Endodermal cell (in vitro differentiated cells): ENCODE measurements around the gene PPFIA2. TPM values are rescaled to one million over a fixed set of nuclear protein-coding genes. Genes with fewer than 3 reads are reported as not detected.

Experiments
- DNase-seq: peaks from one replicate; pipeline ENCODE4 v3.0.0-alpha.2; 2017
- H3K27ac ChIP-seq: 2 replicates; pipeline ENCODE4 v1.5.1; 2013; ENCODE audit warnings: mild to moderate bottlenecking, low read depth, low read length, moderate library complexity
- H3K27me3 ChIP-seq: 2 replicates; pipeline ENCODE4 v1.6.1; 2013; ENCODE audit warnings: mild to moderate bottlenecking, low read length, moderate library complexity; ENCODE audit not compliant: insufficient read depth, control insufficient read depth, poor library complexity, severe bottlenecking
- H3K36me3 ChIP-seq: 2 replicates; pipeline ENCODE4 v1.7.0; 2013; ENCODE audit warnings: mild to moderate bottlenecking, low read length, moderate library complexity; ENCODE audit not compliant: control insufficient read depth, insufficient read depth
- H3K4me1 ChIP-seq: one replicate; pipeline ENCODE4 v1.7.0; 2013; ENCODE audit warnings: low read length; ENCODE audit not compliant: control insufficient read depth, insufficient read depth
- H3K4me3 ChIP-seq: 2 replicates; pipeline ENCODE4 v1.5.1; 2013; ENCODE audit warnings: mild to moderate bottlenecking, low read length, moderate library complexity
- H3K9ac ChIP-seq: 2 replicates; pipeline ENCODE4 v1.6.1; 2013; ENCODE audit warnings: mild to moderate bottlenecking, low read length, moderate library complexity; ENCODE audit not compliant: poor library complexity, severe bottlenecking; ENCODE audit errors: extremely low read depth
- H3K9me3 ChIP-seq: 2 replicates; pipeline ENCODE4 v1.6.1; 2013; ENCODE audit warnings: mild to moderate bottlenecking, low read length, moderate library complexity; ENCODE audit not compliant: control insufficient read depth
- H3K27ac Mint-ChIP-seq: 2 replicates; pipeline ENCODE4 v1.8.0; 2020; ENCODE audit warnings: mixed read lengths
- H3K27me3 Mint-ChIP-seq: 2 replicates; pipeline ENCODE4 v1.8.0; 2021; ENCODE audit warnings: mild to moderate bottlenecking, mixed read lengths; ENCODE audit not compliant: insufficient read depth
- H3K36me3 Mint-ChIP-seq: 2 replicates; pipeline ENCODE4 v1.8.0; 2020; ENCODE audit warnings: low read depth, mixed read lengths
- H3K4me1 Mint-ChIP-seq: 2 replicates; pipeline ENCODE4 v1.8.0; 2020; ENCODE audit warnings: mixed read lengths
- H3K4me3 Mint-ChIP-seq: 2 replicates; pipeline ENCODE4 v1.8.0; 2020; ENCODE audit warnings: mild to moderate bottlenecking, moderate library complexity, mixed read lengths
- H3K9me3 Mint-ChIP-seq: 2 replicates; pipeline ENCODE4 v1.8.0; 2020; ENCODE audit warnings: mild to moderate bottlenecking, mixed read lengths
- WGBS, 2 experiments: methylation state at CpG; one replicate each; pipeline versions ENCODE4 v1.1.5 to v1.1.7; 2013; ENCODE audit warnings: missing lambda C conversion rate in 2 of 2, mixed read lengths in 1 of 2; ENCODE audit not compliant: insufficient coverage in 1 of 2, insufficient read length in 1 of 2; 5-methylcytosine and 5-hydroxymethylcytosine counted together
- total RNA-seq, 2 donors: library from RNA; stranded (reverse); fragmentation: NEBNext Ultra II Directional in 1 of 2; extraction: Animal tissue kit (Norgen Biotek cat#: 25700) in 1 of 2; gene quantifications; 2 replicates in 1 of 2; 3 replicates in 1 of 2; pipeline ENCODE4 v1.2.1, GENCODE V29; 2021
- TF ChIP-seq, protein P1 (sequence below): fragments of 200-600 bp; sonication (generic); conservative IDR thresholded peaks from 2 replicates; pipeline ENCODE4 v1.5.0; 2021; ENCODE audit warnings: antibody characterized with exemption, mild to moderate bottlenecking

PPFIA2 gene
- total RNA-seq, 2 donors from 2014 or later: 1.2 TPM; not detected in 1

- Histone ChIP-seq H3K27ac (no peak overlapping the region), H3K4me3 (no peak overlapping the region), H3K36me3 (no peaks in the 10 kb centered on the region), H3K4me1 (no peaks in the 10 kb centered on the region), H3K27me3 (peaks cover 3% of the 10 kb centered on the region), H3K9ac (no peak overlapping the region), H3K9me3 (no peaks in the 10 kb centered on the region)
- no peaks in the 10 kb centered on the region for H3K4me1 Mint-ChIP-seq
- DNase-seq: no peak
- H3K4me3 Mint-ChIP-seq: no peak overlapping the region
- TF ChIP-seq, protein P1, sequence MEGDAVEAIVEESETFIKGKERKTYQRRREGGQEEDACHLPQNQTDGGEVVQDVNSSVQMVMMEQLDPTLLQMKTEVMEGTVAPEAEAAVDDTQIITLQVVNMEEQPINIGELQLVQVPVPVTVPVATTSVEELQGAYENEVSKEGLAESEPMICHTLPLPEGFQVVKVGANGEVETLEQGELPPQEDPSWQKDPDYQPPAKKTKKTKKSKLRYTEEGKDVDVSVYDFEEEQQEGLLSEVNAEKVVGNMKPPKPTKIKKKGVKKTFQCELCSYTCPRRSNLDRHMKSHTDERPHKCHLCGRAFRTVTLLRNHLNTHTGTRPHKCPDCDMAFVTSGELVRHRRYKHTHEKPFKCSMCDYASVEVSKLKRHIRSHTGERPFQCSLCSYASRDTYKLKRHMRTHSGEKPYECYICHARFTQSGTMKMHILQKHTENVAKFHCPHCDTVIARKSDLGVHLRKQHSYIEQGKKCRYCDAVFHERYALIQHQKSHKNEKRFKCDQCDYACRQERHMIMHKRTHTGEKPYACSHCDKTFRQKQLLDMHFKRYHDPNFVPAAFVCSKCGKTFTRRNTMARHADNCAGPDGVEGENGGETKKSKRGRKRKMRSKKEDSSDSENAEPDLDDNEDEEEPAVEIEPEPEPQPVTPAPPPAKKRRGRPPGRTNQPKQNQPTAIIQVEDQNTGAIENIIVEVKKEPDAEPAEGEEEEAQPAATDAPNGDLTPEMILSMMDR: no peak
- no peaks in the 10 kb centered on the region for H3K9me3 Mint-ChIP-seq
- no peak overlapping the region for H3K27ac Mint-ChIP-seq
- no peaks in the 10 kb centered on the region for H3K27me3 Mint-ChIP-seq
- no peaks in the 10 kb centered on the region for H3K36me3 Mint-ChIP-seq
- 91% methylated on average over 1 of the region's 1 CpG; no CpG with 5 or more reads in 1 of the 2 experiments for whole genome bisulfite sequencing, 2 experiments
Measured at GRCh38 chr12:81626406-81626805, 132.7 kb downstream of the PPFIA2 start.

GRCh38 chr12:81617915-81618314 is 141.2 kb downstream of the PPFIA2 start:
- Mint-ChIP-seq H3K4me3 (no peak overlapping the region), H3K9me3 (no peaks in the 10 kb centered on the region), H3K27me3 (no peaks in the 10 kb centered on the region), H3K36me3 (no peaks in the 10 kb centered on the region), H3K4me1 (peaks cover 10% of the 10 kb centered on the region), H3K27ac (no peak overlapping the region)
- no peak overlapping the region for H3K9ac ChIP-seq
- no peaks in the 10 kb centered on the region for H3K36me3 ChIP-seq
- WGBS, 2 experiments: 86 to 100% methylated on average over 1 of the region's 2 CpGs
- no peaks in the 10 kb centered on the region for H3K4me1 ChIP-seq
- H3K4me3 ChIP-seq: no peak overlapping the region
- TF ChIP-seq, protein P1: no peak
- no peak overlapping the region for H3K27ac ChIP-seq
- H3K27me3 ChIP-seq: peaks cover 3% of the 10 kb centered on the region
- DNase-seq: no peak
- no peaks in the 10 kb centered on the region for H3K9me3 ChIP-seq

- Histone ChIP-seq H3K27me3 (peaks cover 9% of the 10 kb centered on the region), H3K36me3 (no peaks in the 10 kb centered on the region), H3K4me3 (no peak overlapping the region), H3K4me1 (no peaks in the 10 kb centered on the region), H3K27ac (no peak overlapping the region), H3K9me3 (no peaks in the 10 kb centered on the region), H3K9ac (no peak overlapping the region)
- peaks cover 15% of the 10 kb centered on the region for H3K4me1 Mint-ChIP-seq
- H3K27me3 Mint-ChIP-seq: no peaks in the 10 kb centered on the region
- DNase-seq: no peak
- no peaks in the 10 kb centered on the region for H3K9me3 Mint-ChIP-seq
- 88 to 89% methylated on average over 3 of the region's 3 CpGs for WGBS, 2 experiments
- H3K36me3 Mint-ChIP-seq: no peaks in the 10 kb centered on the region
- H3K27ac Mint-ChIP-seq: no peak overlapping the region
- TF ChIP-seq, protein P1: no peak
- H3K4me3 Mint-ChIP-seq: no peak overlapping the region
Measured at GRCh38 chr12:81615026-81615588, 144.0 kb downstream of the PPFIA2 start.
